DMS 273 treated with DMSO at 0.1 percent for 48 hours (cell line): Measurements from ENCODE around the gene MAP2K7.
"Not testable (repeated sequence)": the region's sequence is repeated elsewhere in the genome, so short reads cannot be mapped to it uniquely, and the experiment has no call there.

Source experiments
- DNase-seq: peaks from one replicate; lab custom pipeline; 2025; lab: John Stamatoyannopoulos, UW

MAP2K7 gene

GRCh38 chr19:7908078-7908699, 4.5 kb downstream of the MAP2K7 start:
- no peak for DNase-seq

- DNase-seq: no peak
Observed at GRCh38 chr19:7908742-7909461, 5.2 kb downstream of the MAP2K7 start.

- DNase-seq: no peak
Observed at GRCh38 chr19:7909471-7910067, 5.9 kb downstream of the MAP2K7 start.

GRCh38 chr19:7910321-7911161, 6.9 kb downstream of the MAP2K7 start:
- no peak for DNase-seq

GRCh38 chr19:7911508-7912143, 7.9 kb downstream of the MAP2K7 start:
- no peak for DNase-seq

GRCh38 chr19:7912144-7912696, 8.5 kb downstream of the MAP2K7 start:
- no peak for DNase-seq

GRCh38 chr19:7912697-7913564, 9.3 kb downstream of the MAP2K7 start:
- no peak for DNase-seq

GRCh38 chr19:7913652-7914051, 10.0 kb downstream of the MAP2K7 start:
- no peak for DNase-seq

- no peak for DNase-seq
Observed at GRCh38 chr19:7914099-7914498, 10.4 kb downstream of the MAP2K7 start.

GRCh38 chr19:7914598-7915045, 10.9 kb downstream of the MAP2K7 start, which contains the start of gene TGFBR3L:
Gene TGFBR3L, plus strand, starts transcription at chr19:7914830.
- no peak for DNase-seq

- no peak for DNase-seq
Observed at GRCh38 chr19:7915250-7916102, 11.8 kb downstream of the MAP2K7 start.

- no peak for DNase-seq
Observed at GRCh38 chr19:7916103-7916954, 12.7 kb downstream of the MAP2K7 start.

GRCh38 chr19:7916955-7917266, 13.2 kb downstream of the MAP2K7 start:
- DNase-seq: no peak

GRCh38 chr19:7917267-7918061, 13.8 kb downstream of the MAP2K7 start:
- no peak for DNase-seq

- not testable (repeated sequence) for DNase-seq
Observed at GRCh38 chr19:7918062-7918614, 14.5 kb downstream of the MAP2K7 start.

- DNase-seq: no peak
Observed at GRCh38 chr19:7918615-7919421, 15.1 kb downstream of the MAP2K7 start.
